Endothelial cell of umbilical vein (primary cell): ENCODE data around the gene GATA2. TPM values are rescaled to one million over a fixed set of nuclear protein-coding genes. Genes with fewer than 3 reads are reported as not detected.

Source experiments
- BruUV-seq: library from RNA; stranded (reverse); fragments of 400-500 nt; replicated peaks from 2 replicates; lab custom pipeline; 2021; lab: Mats Ljungman, UMichigan
- CTCF ChIA-PET: fragments of 300-600, 350-600 bp; sonication (Branson Sonifier 250); formaldehyde crosslinking; loops from one replicate; lab custom pipeline; 2021; ENCODE audit warnings: antibody characterized with exemption, inconsistent platforms; lab: Charles Lee
- POLR2A ChIA-PET: fragments of 300-600, 350-600 bp; sonication (Branson Sonifier 250); formaldehyde crosslinking; loops from one replicate; lab custom pipeline; 2021; ENCODE audit warnings: antibody characterized with exemption, inconsistent platforms; lab: Charles Lee
- DNase-seq: peaks from one replicate; pipeline ENCODE4 v3.0.0-alpha.2; 2011; ENCODE audit warnings: low read depth, low spot score
- FAIRE-seq: peaks from 2 replicates; lab custom pipeline; 2011; peaks lifted over from hg19 to GRCh38; lab: Jason Lieb, UNC
- H2AFZ ChIP-seq: 2 replicates; pipeline ENCODE4 v1.6.0; 2012; ENCODE audit warnings: low read depth, low read length, control low read depth, inconsistent platforms
- H3K27ac ChIP-seq: 2 replicates; pipeline ENCODE4 v1.5.1; 2011; ENCODE audit warnings: low read depth, mild to moderate bottlenecking, control low read depth, low read length, moderate library complexity; ENCODE audit not compliant: insufficient read depth
- H3K27me3 ChIP-seq, 2 experiments: 2 replicates each; pipeline versions ENCODE4 v1.6.0 to v1.6.1; 2011; ENCODE audit warnings: low read length in 2 of 2, mixed read lengths in 1 of 2; ENCODE audit not compliant: control insufficient read depth in 2 of 2, insufficient read depth in 2 of 2
- H3K36me3 ChIP-seq, 2 experiments: 2 replicates in 1 of 2; 3 replicates in 1 of 2; pipeline ENCODE4 v1.5.1; 2011; ENCODE audit warnings: low read length in 2 of 2, mild to moderate bottlenecking in 1 of 2, moderate library complexity in 1 of 2; ENCODE audit not compliant: control insufficient read depth in 2 of 2, insufficient read depth in 2 of 2; ENCODE audit errors: extremely low read depth in 1 of 2
- H3K4me1 ChIP-seq: 3 replicates; pipeline ENCODE4 v1.5.1; 2011; ENCODE audit warnings: mild to moderate bottlenecking, low read length; ENCODE audit not compliant: control insufficient read depth, insufficient read depth; ENCODE audit errors: extremely low read depth
- H3K4me2 ChIP-seq: 2 replicates; pipeline ENCODE4 v1.6.1; 2011; ENCODE audit warnings: low read length, control low read depth, mixed read lengths; ENCODE audit not compliant: insufficient read depth
- H3K4me3 ChIP-seq, 3 experiments: fragments of 200-600 bp in 1 of 3; sonication (generic), shearing (Covaris generic) in 1 of 3; replicated peaks in 1 of 3; 2 replicates each; pipeline ENCODE4 v1.5.1; 2011 to 2016; ENCODE audit warnings: control low read depth in 3 of 3, low read length in 3 of 3, mild to moderate bottlenecking in 2 of 3, inconsistent platforms in 1 of 3, low read depth in 1 of 3, moderate library complexity in 1 of 3; ENCODE audit not compliant: insufficient read depth in 1 of 3
- H3K79me2 ChIP-seq: 2 replicates; pipeline ENCODE4 v1.6.0; 2012; ENCODE audit warnings: low read length, inconsistent platforms; ENCODE audit not compliant: control insufficient read depth, insufficient read depth
- H3K9ac ChIP-seq: replicated peaks from 2 replicates; pipeline ENCODE3; 2011; ENCODE audit warnings: low read length, control low read depth; ENCODE audit not compliant: insufficient read depth; ENCODE audit errors: extremely low read depth
- H3K9me1 ChIP-seq: replicated peaks from 3 replicates; pipeline ENCODE4 v1.6.0; 2011; ENCODE audit warnings: mild to moderate bottlenecking, low read length; ENCODE audit not compliant: control insufficient read depth, insufficient read depth; ENCODE audit errors: extremely low read depth
- H3K9me3 ChIP-seq: replicated peaks from 2 replicates; pipeline ENCODE4 v1.5.1; 2012; ENCODE audit warnings: low read length, inconsistent platforms; ENCODE audit not compliant: control insufficient read depth, insufficient read depth
- H4K20me1 ChIP-seq: replicated peaks from 2 replicates; pipeline ENCODE3; 2011; ENCODE audit warnings: mild to moderate bottlenecking, low read length; ENCODE audit not compliant: control insufficient read depth, insufficient read depth; ENCODE audit errors: extremely low read depth
- EZH2 ChIP-seq: IDR thresholded peaks from 2 replicates; pipeline ENCODE4 v1.6.1; 2012; ENCODE audit warnings: borderline replicate concordance, low read depth, mild to moderate bottlenecking, moderate library complexity, low read length, inconsistent platforms; ENCODE audit not compliant: severe bottlenecking
- FOS ChIP-seq: IDR thresholded peaks from 2 replicates; pipeline ENCODE4 v1.6.1; 2011; ENCODE audit warnings: mild to moderate bottlenecking, low read length, moderate library complexity, borderline replicate concordance; ENCODE audit not compliant: insufficient read depth
- GATA2 ChIP-seq: IDR thresholded peaks from 2 replicates; pipeline ENCODE4 v1.7.0; 2011; ENCODE audit warnings: low read depth, mild to moderate bottlenecking, moderate library complexity, mixed read lengths, low read length; ENCODE audit not compliant: insufficient read length, insufficient read depth
- JUN ChIP-seq: IDR thresholded peaks from 2 replicates; pipeline ENCODE4 v1.6.1; 2011; ENCODE audit warnings: borderline replicate concordance, low read depth; ENCODE audit not compliant: insufficient read length, insufficient read depth
- MAX ChIP-seq: IDR thresholded peaks from 2 replicates; pipeline ENCODE4 v1.6.1; 2011; ENCODE audit not compliant: insufficient read depth, insufficient read length
- MYC ChIP-seq: IDR thresholded peaks from one replicate; pipeline ENCODE4 v1.6.1; 2011; ENCODE audit warnings: mild to moderate bottlenecking, low read depth, low read length
- POLR2A ChIP-seq: IDR thresholded peaks from 2 replicates; pipeline ENCODE4 v1.6.1; 2012; ENCODE audit warnings: low read depth, mild to moderate bottlenecking, control low read depth, low read length
- POLR2AphosphoS5 ChIP-seq: IDR thresholded peaks from 2 replicates; pipeline ENCODE4 v1.6.1; 2012; ENCODE audit warnings: low read depth, mild to moderate bottlenecking, control low read depth, low read length, moderate library complexity; ENCODE audit not compliant: insufficient read depth
- dilution Hi-C: fragments of 300-500 bp; cut with MboI; formaldehyde crosslinking; loops from one replicate; pipeline ENCODE4 v1.15.0; 2019; ENCODE audit warnings: low sequenced_read_pairs; ENCODE audit not compliant: extremely low pct_ligation_motif_present
- intact Hi-C: fragments of 100-400 bp; cut with micrococcal nuclease; formaldehyde crosslinking; loops from one replicate; pipeline ENCODE4 v1.10.0; 2022
- polyA plus RNA-seq, 4 experiments: library from polyadenylated mRNA; depleted of rRNA in 3 of 4; stranded (reverse) in 3 of 4; unstranded in 1 of 4; fragments of >200 nt; gene quantifications; 2 replicates each; pipeline versions ENCODE4 v1.2.1 to v1.2.3, GENCODE V29; 2011 to 2012; ENCODE audit warnings: missing spikeins in 1 of 4
- total RNA-seq: library from RNA; stranded (reverse); gene quantifications from 2 replicates; pipeline ENCODE4 v1.2.3, GENCODE V29; 2021
- TF ChIP-seq, protein P1 (sequence below), 2 donors: IDR thresholded peaks; 1 replicate in 1 of 2; 2 replicates in 1 of 2; pipeline ENCODE4 v1.5.1; 2011; ENCODE audit warnings: low read length in 2 of 2, mild to moderate bottlenecking in 2 of 2, moderate library complexity in 2 of 2, control low read depth in 1 of 2, inconsistent platforms in 1 of 2, low read depth in 1 of 2; ENCODE audit not compliant: insufficient read depth in 1 of 2; ENCODE audit errors: extremely low read depth in 1 of 2

The GATA2 gene
- total and polyA plus RNA-seq, 2 donors (not counting 3 experiments of a cell fraction or from before 2014, with no cell fraction given), result 28.8 to 62.2 TPM

- no peak for FAIRE-seq
- dilution Hi-C loops, result no loop called here
- CTCF ChIA-PET, result interaction anchor here (1.0 kb wide), 1 partner anchor 16 kb away, joined by 3 read pairs; no protein-coding TSS in a partner anchor
Measured at GRCh38 chr3:128515967-128516366, 23.0 kb upstream of the GATA2 start.

More at GRCh38 chr3:128515967-128516366, 23.0 kb upstream of the GATA2 start:
- TF ChIP-seq JUN (no peak), GATA2 (no peak), FOS (no peak), POLR2AphosphoS5 (no peak), MYC (no peak), MAX (no peak), EZH2 (no peak), POLR2A (no peak)
- TF ChIP-seq, protein P1, sequence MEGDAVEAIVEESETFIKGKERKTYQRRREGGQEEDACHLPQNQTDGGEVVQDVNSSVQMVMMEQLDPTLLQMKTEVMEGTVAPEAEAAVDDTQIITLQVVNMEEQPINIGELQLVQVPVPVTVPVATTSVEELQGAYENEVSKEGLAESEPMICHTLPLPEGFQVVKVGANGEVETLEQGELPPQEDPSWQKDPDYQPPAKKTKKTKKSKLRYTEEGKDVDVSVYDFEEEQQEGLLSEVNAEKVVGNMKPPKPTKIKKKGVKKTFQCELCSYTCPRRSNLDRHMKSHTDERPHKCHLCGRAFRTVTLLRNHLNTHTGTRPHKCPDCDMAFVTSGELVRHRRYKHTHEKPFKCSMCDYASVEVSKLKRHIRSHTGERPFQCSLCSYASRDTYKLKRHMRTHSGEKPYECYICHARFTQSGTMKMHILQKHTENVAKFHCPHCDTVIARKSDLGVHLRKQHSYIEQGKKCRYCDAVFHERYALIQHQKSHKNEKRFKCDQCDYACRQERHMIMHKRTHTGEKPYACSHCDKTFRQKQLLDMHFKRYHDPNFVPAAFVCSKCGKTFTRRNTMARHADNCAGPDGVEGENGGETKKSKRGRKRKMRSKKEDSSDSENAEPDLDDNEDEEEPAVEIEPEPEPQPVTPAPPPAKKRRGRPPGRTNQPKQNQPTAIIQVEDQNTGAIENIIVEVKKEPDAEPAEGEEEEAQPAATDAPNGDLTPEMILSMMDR (IDR thresholded peaks at IDR 0.05; ENCODE audit: extremely low read depth in 1 of 2, insufficient read depth in 1 of 2, low read depth in 1 of 2, low read length in 2 of 2), result no peak
- H3K9ac ChIP-seq, result no peak overlapping the region
- no TSS peak for BruUV-seq
- H3K9me3 ChIP-seq, result no peaks in the 10 kb centered on the region
- POLR2A ChIA-PET, result no interaction called here
- H3K27me3 ChIP-seq, result peaks cover 25 to 35% of the 10 kb centered on the region in 2 experiments
- no peaks in the 10 kb centered on the region for H3K9me1 ChIP-seq
- H3K4me1 ChIP-seq, result no peaks in the 10 kb centered on the region
- DNase-seq, result no peak
- H4K20me1 ChIP-seq, result no peaks in the 10 kb centered on the region
- intact Hi-C loops, result no loop called here
- H3K4me3 ChIP-seq, result no peak overlapping the region
- no peak overlapping the region for H3K27ac ChIP-seq
- H2AFZ ChIP-seq, result no peak overlapping the region
- H3K4me2 ChIP-seq, result no peak overlapping the region
- H3K36me3 ChIP-seq, result no peaks in the 10 kb centered on the region
- no peaks in the 10 kb centered on the region for H3K79me2 ChIP-seq
